Body of pancreas (tissue), 4 donors: ENCODE measurements around the gene USP13.

Experiments
- CTCF ChIP-seq, 7 experiments: fragments of 450-650 bp in 4 of 7; fragments of 200-600 bp in 3 of 7; sonication (generic) in 3 of 7; IDR thresholded peaks; one replicate each; pipeline ENCODE4 v1.5.1; 2016 to 2019; ENCODE audit warnings: antibody characterized with exemption in 7 of 7
- POLR2A ChIP-seq, 3 donors: fragments of 450-650 bp; IDR thresholded peaks; one replicate each; pipeline ENCODE4 v1.6.1; 2016; ENCODE audit warnings: antibody characterized with exemption in 3 of 3, mild to moderate bottlenecking in 2 of 3

GRCh38 chr3:179676081-179676480 lies 23.2 kb downstream of the USP13 start:
- TF ChIP-seq CTCF (IDR thresholded peaks at IDR 0.05) (no peak), POLR2A (IDR thresholded peaks at IDR 0.05) (no peak)
